Adipose tissue (tissue), 3 donors: ENCODE results near the gene CDC34. TPM values are rescaled to one million over a fixed set of nuclear protein-coding genes. Genes with fewer than 3 reads are reported as not detected.

Experiments used
- H3K27ac ChIP-seq: one replicate; pipeline ENCODE4 v1.5.1; 2013; ENCODE audit warnings: low read depth, low read length
- WGBS, 3 donors: extraction: QIAGEN DNeasy Blood & Tissue Kit; methylation state at CpG; one replicate each; pipeline ENCODE4 v1.1.7; 2013; 5-methylcytosine and 5-hydroxymethylcytosine counted together
- polyA plus RNA-seq, 3 donors: library from polyadenylated mRNA; stranded (reverse); fragments of 200-250 nt; gene quantifications; one replicate each; pipeline ENCODE4 v1.2.3, GENCODE V29; 2013
- donor health status: healthy with polysubstance abuse.
- donor health status: Bipolar disorder and iron deficiency.
- donor health status: healthy.

CDC34 gene
- polyA plus RNA-seq, 3 donors = 56.3 to 67.9 (median 64.8) TPM

- WGBS, 3 donors = 81 to 85% (median 83%) methylated on average over 10 of the region's 10 CpGs
- H3K27ac ChIP-seq = no peak overlapping the region
These were observed 18.0 kb upstream of the CDC34 start for GRCh38 chr19:513368-514165.

GRCh38 chr19:514166-514663 lies 17.3 kb upstream of the CDC34 start:
- WGBS, 3 donors = 96 to 99% (median 96%) methylated on average over 9 of the region's 9 CpGs
- no peak overlapping the region for H3K27ac ChIP-seq

GRCh38 chr19:517721-518597 lies 13.6 kb upstream of the CDC34 start:
- 62 to 78% (median 66%) methylated on average over 6 to 10 of the region's 10 CpGs for WGBS, 3 donors
- no peak overlapping the region for H3K27ac ChIP-seq

DNA sequence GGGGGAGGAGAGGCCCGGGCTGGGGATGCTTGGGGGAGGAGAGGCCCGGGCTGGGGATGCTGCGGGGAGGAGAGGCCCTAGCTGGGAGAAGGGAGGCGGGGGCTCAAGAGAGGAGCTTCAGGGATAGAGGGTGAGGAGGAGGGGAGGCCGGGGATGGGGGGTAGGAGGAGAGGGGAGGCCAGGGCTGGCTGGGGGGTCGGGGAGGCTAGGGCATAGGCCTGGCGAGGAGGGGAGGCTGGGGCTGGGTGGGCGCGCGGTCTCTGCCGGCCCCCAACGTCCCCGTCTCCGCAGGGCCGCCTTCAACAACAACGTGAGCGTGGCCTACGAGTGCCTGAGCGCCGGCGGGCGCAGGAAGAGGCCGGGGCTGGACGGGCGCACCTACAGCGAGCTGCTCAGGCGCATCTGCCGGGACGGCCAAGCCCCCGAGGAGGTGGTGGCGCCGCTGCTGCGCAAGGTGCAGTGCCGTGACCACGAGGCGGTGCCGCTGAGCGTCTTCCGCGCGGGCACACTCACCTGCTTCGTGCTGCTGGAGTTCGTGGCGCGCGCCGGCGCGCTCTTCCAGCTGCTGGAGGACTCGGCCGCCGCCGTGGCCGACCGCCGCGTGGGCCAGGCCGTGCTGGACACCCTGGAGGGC lies 12.8 kb upstream of the CDC34 start:
- no peak overlapping the region for H3K27ac ChIP-seq
- WGBS, 3 donors = 34 to 53% (median 38%) methylated on average over 45 to 58 of the region's 58 CpGs

DNA sequence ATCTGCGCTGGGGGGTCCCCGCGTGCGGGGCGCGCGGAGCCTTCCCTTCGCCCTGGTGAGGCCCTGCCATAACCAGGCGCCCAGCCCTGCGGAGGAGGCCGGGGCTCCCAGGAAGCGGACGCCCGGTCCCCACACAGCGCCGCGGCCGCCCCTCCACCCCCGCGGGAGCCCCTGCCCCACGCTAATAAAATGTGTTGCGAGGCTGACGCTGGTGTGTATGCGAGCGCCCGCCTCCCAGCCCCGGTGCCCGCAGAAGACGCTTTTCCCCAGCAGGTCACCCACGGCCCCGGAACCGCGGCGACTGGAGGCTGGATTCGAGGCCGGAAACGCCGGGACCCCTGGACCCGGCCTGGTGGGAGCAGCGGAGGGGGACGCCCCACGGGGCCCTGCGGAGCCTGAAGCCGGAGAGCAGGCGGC lies 12.1 kb upstream of the CDC34 start:
- WGBS, 3 donors = 88 to 91% (median 90%) methylated on average over 44 to 45 of the region's 45 CpGs
- no peak overlapping the region for H3K27ac ChIP-seq

GRCh38 chr19:522726-523125 lies 8.8 kb upstream of the CDC34 start:
- H3K27ac ChIP-seq = no peak overlapping the region
- 96 to 97% (median 97%) methylated on average over 12 of the region's 12 CpGs for WGBS, 3 donors

- WGBS, 3 donors = 65 to 70% (median 66%) methylated on average over 29 of the region's 29 CpGs
- no peak overlapping the region for H3K27ac ChIP-seq
These were observed 7.4 kb upstream of the CDC34 start for GRCh38 chr19:524062-524674.

DNA sequence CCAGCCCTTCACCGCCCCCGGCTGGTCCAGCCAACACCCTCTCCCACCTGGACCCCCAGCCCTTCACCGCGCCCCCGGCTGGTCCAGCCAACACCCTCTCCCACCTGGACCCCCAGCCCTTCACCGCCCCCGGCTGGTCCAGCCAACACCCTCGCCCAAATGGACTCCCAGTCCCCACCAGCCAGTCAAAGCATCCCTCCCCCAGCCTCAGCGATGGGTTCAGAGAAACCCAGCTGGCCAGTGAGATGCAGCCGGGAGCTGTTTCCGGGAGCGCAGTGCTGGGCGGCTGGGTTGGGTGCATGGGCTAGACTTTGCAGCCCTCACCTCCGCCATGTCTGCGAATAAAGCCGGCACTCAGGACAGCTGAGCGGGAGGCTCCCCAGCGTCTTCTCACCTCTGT lies 6.5 kb upstream of the CDC34 start:
- WGBS, 3 donors = 71 to 75% (median 74%) methylated on average over 15 to 18 of the region's 18 CpGs
- no peak overlapping the region for H3K27ac ChIP-seq

GRCh38 chr19:525857-526419 lies 5.6 kb upstream of the CDC34 start:
- no peak overlapping the region for H3K27ac ChIP-seq
- 52 to 58% (median 54%) methylated on average over 13 of the region's 13 CpGs for WGBS, 3 donors

DNA sequence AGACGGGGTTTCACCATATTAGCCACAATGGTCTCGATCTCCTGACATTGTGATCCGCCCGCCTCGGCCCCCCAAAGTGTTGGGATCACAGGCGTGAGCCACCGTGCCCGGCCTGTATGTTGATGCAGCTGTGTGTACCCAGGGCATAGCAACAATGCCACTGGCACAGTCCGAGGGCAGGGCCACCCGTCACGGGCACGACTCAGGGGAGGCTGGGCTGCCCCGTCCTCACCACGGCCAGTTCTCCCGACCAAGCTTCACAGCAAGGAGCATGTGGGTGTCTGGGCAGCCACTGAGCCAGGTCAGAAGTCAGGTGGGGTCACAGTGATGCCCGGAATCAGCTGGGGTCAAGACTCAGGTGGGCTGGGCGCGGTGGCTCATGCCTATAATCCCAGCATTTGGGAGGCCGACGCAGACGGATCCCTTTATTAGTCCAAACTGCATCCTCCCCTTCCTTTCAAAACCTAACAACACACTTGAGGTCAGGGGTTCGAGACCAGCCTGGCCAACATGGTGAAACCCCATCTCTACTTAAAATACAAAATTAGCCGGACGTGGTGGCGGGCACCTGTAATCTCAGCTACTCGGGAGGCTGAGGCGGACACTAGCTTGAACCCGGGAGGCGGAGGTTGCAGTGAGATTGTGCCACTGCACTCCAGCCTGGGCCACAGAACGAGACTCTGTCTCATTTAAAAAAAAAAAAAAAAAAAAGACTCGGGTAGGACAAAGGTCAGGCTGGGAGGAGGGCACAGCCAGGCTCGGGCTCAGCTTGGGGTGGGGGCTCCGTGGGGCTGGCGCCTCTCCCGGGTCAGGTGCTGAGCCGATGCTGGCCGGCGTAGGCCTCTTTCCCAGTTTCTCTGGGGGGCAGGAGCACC lies 1.2 kb upstream of the CDC34 start:
- H3K27ac ChIP-seq = no peak overlapping the region
- WGBS, 3 donors = 62 to 70% (median 65%) methylated on average over 36 to 38 of the region's 38 CpGs

GRCh38 chr19:531009-531752 lies 379 bp upstream of the CDC34 start:
- peak overlapping the region; percentile 35 for H3K27ac ChIP-seq
- WGBS, 3 donors = 1% methylated on average over 63 to 103 of the region's 103 CpGs

DNA sequence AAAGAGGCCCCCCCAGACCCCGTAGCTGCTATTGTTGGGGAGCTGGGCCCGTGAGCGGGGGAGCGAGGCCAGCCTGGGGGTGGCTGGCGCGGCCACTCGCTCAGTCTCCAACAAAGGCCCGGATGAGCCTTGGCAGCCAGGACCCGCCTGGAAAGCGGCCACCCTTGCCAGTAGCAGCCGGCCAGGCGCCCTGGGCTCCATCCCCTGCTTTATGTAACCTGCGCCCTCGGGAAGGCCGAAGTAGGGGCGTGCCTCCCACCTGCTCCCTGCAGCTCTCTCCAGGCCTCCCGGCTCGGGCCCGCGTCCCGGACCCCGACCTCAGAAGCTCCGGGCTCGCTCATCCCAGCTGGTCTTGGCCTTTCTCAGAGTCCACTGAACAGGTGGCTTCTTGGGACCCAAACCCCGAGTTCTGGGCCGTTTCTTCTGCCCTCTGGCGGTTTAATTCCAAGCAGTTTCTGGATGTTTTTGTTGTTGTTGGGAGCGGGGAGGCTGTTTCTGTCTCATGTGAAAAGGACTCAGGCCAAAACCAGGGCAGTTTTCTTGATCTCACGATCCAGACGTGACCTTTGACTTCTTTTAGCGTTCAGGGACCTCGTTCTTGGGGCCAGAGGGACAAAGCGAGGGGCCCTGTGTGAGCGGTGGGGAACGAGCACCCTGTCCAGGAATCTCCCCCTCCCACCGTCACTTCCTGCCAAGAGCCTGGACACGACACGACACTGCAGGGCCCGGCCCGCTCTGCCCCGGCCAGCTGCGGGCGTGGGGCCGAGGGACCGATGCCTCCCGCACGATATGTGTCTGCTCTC lies 1.2 kb downstream of the CDC34 start:
- WGBS, 3 donors = 0 to 1% (median 0%) methylated on average over 43 to 47 of the region's 47 CpGs
- H3K27ac ChIP-seq = peak overlapping the region; percentile 17

- H3K27ac ChIP-seq = no peak overlapping the region
- 26 to 44% (median 37%) methylated on average over 24 to 25 of the region's 25 CpGs for WGBS, 3 donors
These were observed 2.0 kb downstream of the CDC34 start for GRCh38 chr19:533364-534058.

GRCh38 chr19:534088-534487 lies 2.5 kb downstream of the CDC34 start:
- WGBS, 3 donors = 78 to 85% (median 80%) methylated on average over 12 to 14 of the region's 14 CpGs
- no peak overlapping the region for H3K27ac ChIP-seq
